Esophagus squamous epithelium (tissue), 5 donors: ENCODE data around the gene SSTR3. TPM values are rescaled to one million over a fixed set of nuclear protein-coding genes. Genes with fewer than 3 reads are reported as not detected.
A peak's percentile ranks its signal among the peaks of the same experiment; 100 is the strongest.
"Not testable (repeated sequence)": the region's sequence is repeated elsewhere in the genome, so short reads cannot be mapped to it uniquely, and the experiment has no call there.

ENCODE experiments used
- DNase-seq: peaks from one replicate; lab custom pipeline; 2025; lab: John Stamatoyannopoulos, UW
- H3K27ac ChIP-seq, 4 donors: fragments of 200-600 bp; sonication (generic); one replicate each; pipeline ENCODE4 v1.5.1; 2016 to 2019; ENCODE audit warnings: mild to moderate bottlenecking in 1 of 4
- H3K27me3 ChIP-seq, 4 donors: fragments of 200-600 bp; sonication (generic); 1 replicate in 3 of 4; 2 replicates in 1 of 4; pipeline versions ENCODE4 v1.5.1 to v1.6.0; 2017 to 2021; ENCODE audit warnings: antibody characterized with exemption in 1 of 4
- H3K36me3 ChIP-seq, 3 donors: fragments of 200-600 bp; sonication (generic); one replicate each; pipeline ENCODE4 v1.5.1; 2016 to 2019
- H3K4me1 ChIP-seq, 3 donors: fragments of 200-600 bp; sonication (generic); one replicate each; pipeline ENCODE4 v1.5.1; 2017 to 2019
- H3K4me3 ChIP-seq, 4 donors: fragments of 200-600 bp; sonication (generic); 1 replicate in 3 of 4; 2 replicates in 1 of 4; pipeline ENCODE4 v1.5.1; 2016 to 2019; ENCODE audit warnings: mild to moderate bottlenecking in 2 of 4, moderate library complexity in 1 of 4
- H3K9me3 ChIP-seq, 3 donors: fragments of 200-600 bp; sonication (generic); one replicate each; pipeline ENCODE4 v1.5.1; 2016 to 2019
- CTCF ChIP-seq, 6 experiments: fragments of 450-650 bp in 4 of 6; fragments of 200-600 bp in 2 of 6; sonication (generic) in 2 of 6; IDR thresholded peaks; one replicate each; pipeline ENCODE4 v1.5.1; 2016 to 2019; ENCODE audit warnings: antibody characterized with exemption in 6 of 6, mild to moderate bottlenecking in 4 of 6, moderate library complexity in 4 of 6
- POLR2A ChIP-seq, 4 donors: fragments of 450-650 bp; IDR thresholded peaks; one replicate each; pipeline ENCODE4 v1.6.1; 2017; ENCODE audit warnings: antibody characterized with exemption in 4 of 4, mild to moderate bottlenecking in 4 of 4, moderate library complexity in 3 of 4
- WGBS, 2 donors: methylation state at CpG; one replicate each; pipeline ENCODE4 v1.1.5; 2018; 5-methylcytosine and 5-hydroxymethylcytosine counted together
- intact Hi-C: fragments of 100-400 bp; cut with DNase I; formaldehyde crosslinking; loops from one replicate; pipeline ENCODE4 v1.15.0; 2022
- total RNA-seq, 4 donors: library from RNA; depleted of rRNA; stranded (reverse); fragments of >200 nt; gene quantifications; one replicate each; pipeline ENCODE4 v1.1.0, GENCODE V29; 2016
- donor health status: DM: yes; HTN: yes; CAD: no.

The SSTR3 gene
- total RNA-seq, 4 donors from 2014 or later: not detected

DNA sequence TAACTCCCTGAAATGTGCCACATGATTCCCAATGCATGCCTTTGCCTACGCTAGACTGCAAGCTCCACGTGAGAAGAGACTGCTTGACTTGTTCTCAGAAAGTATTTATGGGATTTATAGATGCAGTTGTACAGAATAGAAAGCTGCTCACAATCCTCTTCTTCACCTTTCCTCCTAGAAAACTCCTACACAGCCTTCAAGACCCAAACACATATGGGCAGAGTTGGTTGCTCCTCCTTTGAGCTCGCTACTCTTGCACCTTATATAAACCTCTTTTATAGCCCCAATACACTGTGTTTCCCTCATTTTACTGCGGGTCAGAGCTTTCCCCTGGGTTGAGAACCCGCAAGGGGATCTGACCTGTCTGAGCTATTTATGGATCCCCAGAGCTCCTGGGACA is 40.6 kb downstream of the SSTR3 start:
- Histone ChIP-seq H3K27ac (no peak overlapping the region), H3K36me3 (no peaks in the 10 kb centered on the region), H3K27me3 (peaks cover 0 to 34% (median 0%) of the 10 kb centered on the region in 4 donors), H3K4me3 (no peak overlapping the region), H3K4me1 (peaks cover 18 to 48% (median 33%) of the 10 kb centered on the region in 3 donors), H3K9me3 (no peaks in the 10 kb centered on the region)
- TF ChIP-seq CTCF (IDR thresholded peaks at IDR 0.05) (no peak), POLR2A (IDR thresholded peaks at IDR 0.05) (no peak)
- intact Hi-C loops: no loop called here
- DNase-seq: no peak
- WGBS, 2 donors: 71 to 86% methylated on average over 5 of the region's 5 CpGs

DNA sequence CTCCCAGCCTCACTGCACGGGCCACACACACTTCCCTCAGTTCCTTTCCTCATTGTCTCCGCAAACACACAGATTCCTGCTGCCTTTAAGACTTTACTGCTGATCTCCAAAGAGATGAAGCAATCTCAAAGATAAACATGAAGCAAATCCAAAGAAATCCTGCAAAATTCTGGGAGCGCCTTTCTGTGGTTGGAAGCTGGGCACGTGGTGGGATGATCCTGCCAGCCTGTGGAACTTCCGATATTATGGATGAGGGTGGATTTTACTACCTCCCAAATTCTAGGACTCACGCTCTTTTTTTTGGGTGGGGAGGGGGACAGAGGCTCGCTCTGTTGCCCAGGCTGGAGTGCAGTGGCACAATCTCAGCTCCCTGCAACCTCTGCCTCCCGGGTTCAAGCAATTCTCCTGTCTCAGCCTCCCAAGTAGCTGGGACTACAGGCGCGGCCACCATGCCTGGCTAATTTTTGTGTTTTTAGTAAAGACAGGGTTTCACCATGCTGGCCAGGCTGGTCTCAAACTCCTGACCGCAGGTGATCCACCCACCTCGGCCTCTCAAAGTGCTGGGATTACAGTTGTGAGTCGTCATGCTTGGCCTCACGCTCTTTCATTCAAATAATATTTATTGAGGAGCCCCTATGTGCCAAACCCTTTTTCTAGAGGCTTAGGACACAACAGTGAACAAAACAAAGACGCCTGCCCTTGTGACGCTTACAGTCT is 41.4 kb downstream of the SSTR3 start:
- Histone ChIP-seq H3K27me3 (peaks cover 0 to 26% (median 0%) of the 10 kb centered on the region in 4 donors), H3K27ac (peak overlapping the region in 2 of 4 donors; percentile 6 to 65), H3K4me1 (peaks cover 11 to 44% (median 27%) of the 10 kb centered on the region in 3 donors)
- H3K9me3 ChIP-seq, DNase-seq, intact Hi-C loops, H3K36me3 ChIP-seq, H3K4me3 ChIP-seq: not testable (repeated sequence)
- 86 to 88% methylated on average over 12 to 14 of the region's 16 CpGs for WGBS, 2 donors

GRCh38 chr22:37169947-37170688 is 42.2 kb downstream of the SSTR3 start:
- TF ChIP-seq POLR2A (IDR thresholded peaks at IDR 0.05) (no peak), CTCF (IDR thresholded peaks at IDR 0.05) (no peak)
- no peak for DNase-seq
- Histone ChIP-seq H3K27ac (peak overlapping the region in 2 of 4 donors; percentile 6 to 65), H3K4me1 (peaks cover 9 to 39% (median 23%) of the 10 kb centered on the region in 3 donors), H3K4me3 (no peak overlapping the region), H3K36me3 (no peaks in the 10 kb centered on the region), H3K9me3 (no peaks in the 10 kb centered on the region), H3K27me3 (peaks cover 0 to 19% (median 0%) of the 10 kb centered on the region in 4 donors)
- intact Hi-C loops: no loop called here
- 85% methylated on average over 8 to 9 of the region's 10 CpGs for WGBS, 2 donors

DNA sequence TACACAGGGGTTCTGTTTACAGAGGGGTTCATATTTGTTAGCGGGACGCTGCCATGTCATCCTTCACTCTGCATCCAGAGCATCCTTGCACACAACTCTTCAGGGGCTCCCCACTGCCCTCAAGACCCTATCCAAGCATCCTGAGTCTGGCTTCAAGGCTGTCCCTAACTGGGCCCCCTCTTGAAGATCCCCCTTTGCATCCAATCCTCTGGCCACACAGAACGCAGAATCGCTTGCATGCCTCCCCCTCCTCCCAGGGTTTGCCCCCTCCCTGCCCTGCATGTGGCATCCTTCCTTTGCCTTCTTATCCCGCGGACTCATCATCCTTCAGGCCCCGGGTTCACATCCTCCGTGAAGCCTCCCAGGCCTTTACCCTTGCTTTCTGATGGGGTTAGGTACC is 42.9 kb downstream of the SSTR3 start:
- WGBS, 2 donors: 83 to 91% methylated on average over 8 of the region's 8 CpGs
- intact Hi-C loops: no loop called here
- no peak for DNase-seq
- H3K27me3 ChIP-seq: peaks cover 0 to 14% (median 0%) of the 10 kb centered on the region in 4 donors
- H3K4me1 ChIP-seq: peaks cover 9 to 39% (median 23%) of the 10 kb centered on the region in 3 donors
- no peaks in the 10 kb centered on the region for H3K9me3 ChIP-seq
- no peak overlapping the region for H3K27ac ChIP-seq
- no peak overlapping the region for H3K4me3 ChIP-seq
- H3K36me3 ChIP-seq: no peaks in the 10 kb centered on the region
- TF ChIP-seq POLR2A (IDR thresholded peaks at IDR 0.05): no peak
- no peak for TF ChIP-seq CTCF (IDR thresholded peaks at IDR 0.05)

DNA sequence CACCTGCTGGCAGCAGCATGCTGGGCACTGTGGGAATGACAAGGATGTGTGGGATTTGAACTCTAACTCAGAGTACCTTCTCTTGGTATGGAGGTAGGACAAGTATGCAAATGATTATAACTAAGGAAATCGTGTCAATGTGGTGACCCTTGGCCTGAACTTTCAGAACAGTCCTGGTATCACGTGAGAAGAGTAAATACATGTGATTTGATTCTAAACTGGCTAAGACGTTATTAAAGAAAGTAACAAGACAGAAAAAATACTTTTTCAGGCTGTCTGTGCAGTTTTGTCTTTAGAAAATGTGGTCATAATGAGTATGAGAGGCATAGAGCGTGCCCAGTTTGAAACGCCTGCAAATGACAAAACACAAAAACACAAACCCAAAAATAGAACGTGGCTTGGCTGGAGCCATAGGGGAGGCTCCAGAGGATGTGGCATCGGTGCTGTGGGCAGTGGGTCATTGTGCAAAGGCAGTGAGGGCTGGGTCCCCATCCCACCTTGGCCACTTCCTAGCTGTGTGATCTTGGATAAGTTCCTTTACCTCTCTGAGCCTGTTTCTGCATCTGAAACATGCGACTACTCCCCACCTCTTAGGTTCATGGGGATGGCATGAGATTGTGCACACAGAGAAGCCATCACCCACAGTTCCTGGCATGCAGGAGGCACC is 44.2 kb downstream of the SSTR3 start:
- WGBS, 2 donors: 37 to 56% methylated on average over 8 of the region's 8 CpGs
- Histone ChIP-seq H3K9me3 (no peaks in the 10 kb centered on the region), H3K27me3 (peaks cover 0 to 11% (median 0%) of the 10 kb centered on the region in 4 donors), H3K27ac (peak overlapping the region in 2 of 4 donors; percentile 52 to 61), H3K36me3 (no peaks in the 10 kb centered on the region), H3K4me1 (peaks cover 9 to 34% (median 23%) of the 10 kb centered on the region in 3 donors), H3K4me3 (peak overlapping the region in 1 of 4 donors; percentile 16)
- TF ChIP-seq POLR2A (IDR thresholded peaks at IDR 0.05): no peak
- no peak for TF ChIP-seq CTCF (IDR thresholded peaks at IDR 0.05)
- intact Hi-C loops: loop anchor here (2.0 kb wide), 1 partner anchor 31 kb away; no protein-coding TSS in a partner anchor
- no peak for DNase-seq
